Measurements from ENCODE around the gene CNTFR.

GRCh38 chr9:34568133-34568532, 21.4 kb downstream of the CNTFR start:
- TF ChIP-seq CTCF (IDR thresholded peaks at IDR 0.05) (no peak), POLR2A (IDR thresholded peaks at IDR 0.05) (no peak)
